Cardiac muscle cell (in vitro differentiated cells and primary cell): Measurements from ENCODE around the gene RPL36A. TPM values are rescaled to one million over a fixed set of nuclear protein-coding genes. Genes with fewer than 3 reads are reported as not detected.
A peak's percentile ranks its signal among the peaks of the same experiment; 100 is the strongest.

ENCODE experiments used
- DNase-seq, 2 donors: peaks; one replicate each; pipeline versions ENCODE4 v3.0.0 to v3.0.0-alpha.2; 2010 to 2017; ENCODE audit warnings: low read depth in 1 of 2, low spot score in 1 of 2
- H3K27ac ChIP-seq: fragments of 200-600 bp; sonication (generic); 2 replicates; pipeline ENCODE4 v1.5.1; 2016
- H3K27me3 ChIP-seq: fragments of 200-600 bp; sonication (generic); 2 replicates; pipeline ENCODE4 v1.6.0; 2016; ENCODE audit warnings: control low read depth
- H3K36me3 ChIP-seq: fragments of 200-600 bp; sonication (generic); 2 replicates; pipeline ENCODE4 v1.5.1; 2016; ENCODE audit warnings: control low read depth
- H3K4me1 ChIP-seq: fragments of 200-600 bp; sonication (generic); 2 replicates; pipeline ENCODE4 v1.8.1; 2017; ENCODE audit warnings: low read depth, mild to moderate bottlenecking, mixed run types
- H3K4me3 ChIP-seq: fragments of 200-600 bp; sonication (generic); 2 replicates; pipeline ENCODE4 v1.5.1; 2016; ENCODE audit warnings: mild to moderate bottlenecking
- H3K9me3 ChIP-seq: fragments of 200-600 bp; sonication (generic); 2 replicates; pipeline ENCODE4 v1.5.1; 2017; ENCODE audit warnings: low read depth, mild to moderate bottlenecking, control low read depth
- CTCF ChIP-seq: IDR thresholded peaks from 2 replicates; pipeline ENCODE4 v1.5.1; 2012; ENCODE audit warnings: low read depth, mild to moderate bottlenecking, low read length
- polyA plus RNA-seq: library from polyadenylated mRNA; unstranded; fragments of >200 nt; fragmentation: Nextera tagmentation; extraction: Ambion mirVana; gene quantifications from 2 replicates; pipeline ENCODE4 v1.2.1, GENCODE V29; 2016
- total RNA-seq: library from RNA; depleted of rRNA; stranded (reverse); fragments of >200 nt; gene quantifications from 2 replicates; pipeline ENCODE4 v1.2.3, GENCODE V29; 2016

The RPL36A gene
- total and polyA plus RNA-seq, 2 experiments from 2014 or later: 293 to 4,744 TPM

- Histone ChIP-seq H3K4me3 (no peak overlapping the region), H3K4me1 (peaks cover 5% of the 10 kb centered on the region), H3K27me3 (no peaks in the 10 kb centered on the region), H3K9me3 (no peaks in the 10 kb centered on the region), H3K27ac (peak overlapping the region; percentile 77), H3K36me3 (no peaks in the 10 kb centered on the region)
- TF ChIP-seq CTCF: peak; percentile 60
- DNase-seq: peak; percentile 60 to 84
Measured at GRCh38 chrX:101415180-101416145, 24.7 kb downstream of the RPL36A start.

GRCh38 chrX:101416691-101417090, 25.9 kb downstream of the RPL36A start:
- Histone ChIP-seq H3K27me3 (no peaks in the 10 kb centered on the region), H3K36me3 (no peaks in the 10 kb centered on the region), H3K27ac (no peak overlapping the region), H3K9me3 (no peaks in the 10 kb centered on the region), H3K4me1 (peaks cover 5% of the 10 kb centered on the region), H3K4me3 (no peak overlapping the region)
- no peak for DNase-seq
- no peak for TF ChIP-seq CTCF

DNA sequence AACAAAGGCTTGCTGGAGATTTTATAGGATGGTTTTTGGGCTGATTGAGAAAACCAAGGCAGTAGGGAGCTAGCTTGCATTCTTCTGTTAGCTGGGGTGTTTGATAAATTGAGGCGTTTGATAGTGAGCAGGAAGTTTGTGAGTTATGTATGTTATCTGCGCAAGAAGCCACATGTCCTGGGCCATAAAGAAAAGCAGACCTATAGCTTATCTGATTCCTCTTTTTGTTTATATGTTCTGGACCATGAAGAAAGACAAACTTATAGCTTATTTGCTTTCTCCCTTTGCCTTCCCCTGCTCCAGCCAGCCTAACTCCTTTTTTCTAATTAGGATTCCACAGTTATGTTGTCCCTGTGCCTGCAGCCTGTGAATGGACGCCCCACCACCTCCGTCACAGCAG, 26.4 kb downstream of the RPL36A start:
- Histone ChIP-seq H3K27me3 (no peaks in the 10 kb centered on the region), H3K9me3 (no peaks in the 10 kb centered on the region), H3K27ac (peak overlapping the region; percentile 95), H3K36me3 (no peaks in the 10 kb centered on the region), H3K4me1 (peaks cover 5% of the 10 kb centered on the region), H3K4me3 (no peak overlapping the region)
- TF ChIP-seq CTCF: no peak
- DNase-seq: no peak

DNA sequence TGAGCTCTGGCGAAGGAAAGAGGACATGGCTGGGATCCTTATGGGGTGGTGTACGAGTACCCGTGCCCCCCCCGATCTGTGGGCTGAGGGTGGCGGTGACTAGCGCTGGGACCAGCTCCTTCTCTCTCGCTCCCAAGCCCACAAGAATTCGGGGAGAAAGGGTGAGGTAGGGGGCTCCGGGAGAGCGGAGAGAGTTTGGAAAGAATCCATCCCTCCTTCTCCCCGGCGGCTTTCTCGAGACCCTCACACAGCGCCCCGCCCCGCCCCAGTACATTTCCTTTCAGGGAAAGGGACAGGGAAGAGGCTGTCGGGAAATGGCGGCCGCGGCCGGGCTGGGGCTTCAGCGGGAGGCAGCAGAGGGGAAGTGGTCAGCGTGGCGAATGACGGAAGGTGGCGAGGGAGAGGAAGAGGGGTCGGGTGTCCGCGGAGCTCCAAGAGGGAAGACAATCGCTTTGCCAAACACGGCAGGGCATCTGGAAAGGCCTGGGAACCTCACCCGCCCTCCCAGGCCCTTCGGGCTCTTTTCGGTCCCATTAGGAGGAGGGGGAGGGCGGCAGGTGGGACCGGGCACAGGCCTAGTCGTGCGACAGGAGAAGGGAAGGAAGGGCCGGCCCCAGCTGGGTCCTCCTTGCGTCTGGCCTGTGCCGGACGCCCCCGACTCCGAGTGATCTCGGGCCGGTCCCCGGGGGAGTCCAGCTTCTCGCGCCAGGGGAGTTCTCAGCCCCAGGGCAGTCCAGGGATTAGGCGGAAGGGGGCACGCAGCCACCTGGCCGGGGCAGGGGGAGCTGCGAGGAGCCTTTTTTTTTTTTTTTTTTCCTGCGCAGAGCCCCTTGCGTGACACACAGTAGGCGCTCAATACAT, 27.4 kb downstream of the RPL36A start:
- Histone ChIP-seq H3K9me3 (no peaks in the 10 kb centered on the region), H3K27ac (peak overlapping the region; percentile 95), H3K4me1 (peaks cover 5% of the 10 kb centered on the region), H3K36me3 (no peaks in the 10 kb centered on the region), H3K4me3 (peak overlapping the region; percentile 50), H3K27me3 (no peaks in the 10 kb centered on the region)
- no peak for TF ChIP-seq CTCF
- peak; percentile 48 to 85 for DNase-seq

GRCh38 chrX:101419489-101419888, 28.7 kb downstream of the RPL36A start:
- H3K9me3 ChIP-seq: no peaks in the 10 kb centered on the region
- peaks cover 5% of the 10 kb centered on the region for H3K4me1 ChIP-seq
- DNase-seq: no peak
- no peak for TF ChIP-seq CTCF
- H3K27ac ChIP-seq: no peak overlapping the region
- no peak overlapping the region for H3K4me3 ChIP-seq
- H3K27me3 ChIP-seq: no peaks in the 10 kb centered on the region
- H3K36me3 ChIP-seq: no peaks in the 10 kb centered on the region
